Left ventricle myocardium inferior (tissue), 1 donor: Measurements from ENCODE around the gene HOXA2. TPM values are rescaled to one million over a fixed set of nuclear protein-coding genes. Genes with fewer than 3 reads are reported as not detected.

Experiments used
- DNase-seq: peaks from one replicate; pipeline ENCODE4 v3.0.0-alpha.2; 2020
- H3K27ac ChIP-seq: fragments of 200-600 bp; replicated peaks from 2 replicates; pipeline ENCODE4 v1.8.0; 2021
- H3K27me3 ChIP-seq: fragments of 200-600 bp; 2 replicates; pipeline ENCODE4 v1.8.0; 2021; ENCODE audit warnings: low read depth
- H3K36me3 ChIP-seq: fragments of 200-600 bp; 2 replicates; pipeline ENCODE4 v1.8.0; 2021
- H3K4me1 ChIP-seq: fragments of 200-600 bp; 2 replicates; pipeline ENCODE4 v1.8.0; 2021
- H3K4me3 ChIP-seq: fragments of 200-600 bp; 2 replicates; pipeline ENCODE4 v1.8.0; 2021; ENCODE audit warnings: mild to moderate bottlenecking, moderate library complexity
- H3K9me3 ChIP-seq: fragments of 200-600 bp; replicated peaks from 2 replicates; pipeline ENCODE4 v1.8.0; 2021
- CTCF ChIP-seq: fragments of 200-600 bp; IDR thresholded peaks from 2 replicates; pipeline ENCODE4 v1.8.0; 2021; ENCODE audit warnings: antibody characterized with exemption, mild to moderate bottlenecking, borderline replicate concordance
- intact Hi-C: fragments of 100-400 bp; cut with micrococcal nuclease; formaldehyde crosslinking; loops from one replicate; pipeline ENCODE4 v1.11.0; 2022
- total RNA-seq: library from RNA; stranded (reverse); fragmentation: NEBNext Ultra II Directional; extraction: Animal tissue kit (Norgen Biotek cat#: 25700); gene quantifications from one replicate; pipeline ENCODE4 v1.2.1, GENCODE V29; 2021
- donor health status: DM: no; HTN: yes; CAD: no; lungs with severe emphysema.

Gene HOXA2
- total RNA-seq, 1 donor from 2014 or later: not detected

- H3K4me1 ChIP-seq: peaks cover 19% of the 10 kb centered on the region
- peaks cover 97% of the 10 kb centered on the region for H3K27me3 ChIP-seq
- intact Hi-C loops: no loop called here
- no peaks in the 10 kb centered on the region for H3K36me3 ChIP-seq
- no peak overlapping the region for H3K4me3 ChIP-seq
- H3K9me3 ChIP-seq: no peaks in the 10 kb centered on the region
- no peak for TF ChIP-seq CTCF
- H3K27ac ChIP-seq: no peak overlapping the region
- no peak for DNase-seq
These were observed 17.0 kb upstream of the HOXA2 start for GRCh38 chr7:27119412-27119911.

- peak overlapping the region; percentile 63 for H3K27ac ChIP-seq
- no peak for DNase-seq
- H3K27me3 ChIP-seq: peaks cover 97% of the 10 kb centered on the region
- H3K4me1 ChIP-seq: peaks cover 21% of the 10 kb centered on the region
- TF ChIP-seq CTCF: no peak
- intact Hi-C loops: no loop called here
- H3K9me3 ChIP-seq: no peaks in the 10 kb centered on the region
- peak overlapping the region; percentile 51 for H3K4me3 ChIP-seq
- no peaks in the 10 kb centered on the region for H3K36me3 ChIP-seq
These were observed 16.1 kb upstream of the HOXA2 start for GRCh38 chr7:27118580-27118979.

GRCh38 chr7:27117887-27118491 is 15.5 kb upstream of the HOXA2 start:
- Histone ChIP-seq H3K9me3 (no peaks in the 10 kb centered on the region), H3K4me3 (peak overlapping the region; percentile 51), H3K36me3 (no peaks in the 10 kb centered on the region), H3K27ac (peak overlapping the region; percentile 63), H3K4me1 (peaks cover 26% of the 10 kb centered on the region), H3K27me3 (peaks cover 97% of the 10 kb centered on the region)
- DNase-seq: no peak
- no peak for TF ChIP-seq CTCF
- intact Hi-C loops: no loop called here

- peaks cover 26% of the 10 kb centered on the region for H3K4me1 ChIP-seq
These were observed 14.7 kb upstream of the HOXA2 start for GRCh38 chr7:27116962-27117886.

More at GRCh38 chr7:27116962-27117886, 14.7 kb upstream of the HOXA2 start:
- no peak for TF ChIP-seq CTCF
- Histone ChIP-seq H3K27ac (peak overlapping the region; percentile 63), H3K27me3 (peaks cover 97% of the 10 kb centered on the region), H3K4me3 (peak overlapping the region; percentile 51), H3K9me3 (no peaks in the 10 kb centered on the region), H3K36me3 (no peaks in the 10 kb centered on the region)
- DNase-seq: no peak
- intact Hi-C loops: no loop called here
